Frontal cortex (tissue), 1 donor: Measurements from ENCODE around the gene CDK11B. TPM values are rescaled to one million over a fixed set of nuclear protein-coding genes. Genes with fewer than 3 reads are reported as not detected.

ENCODE experiments used
- total RNA-seq: library from RNA; depleted of rRNA; stranded (reverse); fragments of >200 nt; gene quantifications from one replicate; pipeline ENCODE4 v1.2.3, GENCODE V29; 2014

Gene CDK11B
- total RNA-seq, 1 donor from 2014 or later: 9.0 TPM

Other genes starting within 250 kb of the CDK11B start
- gene ANKRD65, start 237.7 kb downstream of the CDK11B start, total RNA-seq: 1.2 TPM
- gene VWA1, start 223.3 kb downstream of the CDK11B start, total RNA-seq: 2.9 TPM
- gene ATAD3C, start 209.3 kb downstream of the CDK11B start, total RNA-seq: not detected
- gene ATAD3B, start 187.2 kb downstream of the CDK11B start, total RNA-seq: 10.6 TPM
- gene ATAD3A, start 146.8 kb downstream of the CDK11B start, total RNA-seq: 9.0 TPM
- gene TMEM240, start 118.4 kb downstream of the CDK11B start, total RNA-seq: 16.3 TPM
- gene SSU72, start 84.1 kb downstream of the CDK11B start, total RNA-seq: 34.2 TPM
- gene FNDC10, start 58.9 kb downstream of the CDK11B start, total RNA-seq: 2.9 TPM
- gene MIB2, start 43.5 kb downstream of the CDK11B start, total RNA-seq: 45.7 TPM
- gene MMP23B, start 26.8 kb downstream of the CDK11B start, total RNA-seq: 0.82 TPM
- 54.6 TPM for gene SLC35E2B, start 33.8 kb upstream of the CDK11B start, total RNA-seq
- gene CDK11A, start 65.4 kb upstream of the CDK11B start, total RNA-seq: 18.3 TPM
- gene NADK, start 119.5 kb upstream of the CDK11B start, total RNA-seq: 23.2 TPM
- 154 TPM for gene GNB1, start 232.1 kb upstream of the CDK11B start, total RNA-seq